ENCODE measurements around the gene MMP27.

DNA sequence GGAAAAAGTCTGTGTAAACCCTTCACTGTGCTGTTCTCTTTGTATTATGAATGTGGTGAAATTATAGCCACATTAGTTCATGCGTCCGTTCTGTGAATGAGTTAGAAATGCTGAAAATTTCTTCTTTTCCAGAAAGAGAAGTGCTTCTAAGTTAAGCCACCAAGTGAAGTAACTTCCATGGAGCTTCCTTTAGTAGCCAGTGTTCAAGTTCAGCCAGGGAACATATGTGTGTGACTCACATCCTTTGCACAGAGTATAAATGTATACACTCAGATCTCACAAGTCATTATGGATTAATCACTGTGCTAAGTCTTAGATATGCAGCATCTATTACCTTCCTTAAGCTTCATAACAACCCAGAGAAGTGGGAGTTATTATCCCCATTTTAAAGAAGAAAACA is 22.3 kb upstream of the MMP27 start:
- TF ChIP-seq POLR2A (IDR thresholded peaks at IDR 0.05; ENCODE audit: low read depth, low read length) (no peak), POLR2AphosphoS5 (IDR thresholded peaks at IDR 0.05; ENCODE audit: low read depth, low read length) (no peak), TAF1 (IDR thresholded peaks at IDR 0.05; ENCODE audit: low read depth, low read length) (no peak), SPI1 (IDR thresholded peaks at IDR 0.05; ENCODE audit: low read depth, low read length) (no peak), PAX5 (IDR thresholded peaks at IDR 0.05; ENCODE audit: insufficient read depth, low read length, severe bottlenecking) (no peak), POU2F2 (IDR thresholded peaks at IDR 0.05; ENCODE audit: low read depth, low read length) (no peak)

Data from GM12891 (cell line).